ENCODE results near the gene OR9G1. TPM values are rescaled to one million over a fixed set of nuclear protein-coding genes. Genes with fewer than 3 reads are reported as not detected.

OR9G1 gene
- total and polyA plus RNA-seq, 2 of the 8 experiments (the other 6 are each of a cell fraction or from before 2014, with no cell fraction given) = not detected

DNA sequence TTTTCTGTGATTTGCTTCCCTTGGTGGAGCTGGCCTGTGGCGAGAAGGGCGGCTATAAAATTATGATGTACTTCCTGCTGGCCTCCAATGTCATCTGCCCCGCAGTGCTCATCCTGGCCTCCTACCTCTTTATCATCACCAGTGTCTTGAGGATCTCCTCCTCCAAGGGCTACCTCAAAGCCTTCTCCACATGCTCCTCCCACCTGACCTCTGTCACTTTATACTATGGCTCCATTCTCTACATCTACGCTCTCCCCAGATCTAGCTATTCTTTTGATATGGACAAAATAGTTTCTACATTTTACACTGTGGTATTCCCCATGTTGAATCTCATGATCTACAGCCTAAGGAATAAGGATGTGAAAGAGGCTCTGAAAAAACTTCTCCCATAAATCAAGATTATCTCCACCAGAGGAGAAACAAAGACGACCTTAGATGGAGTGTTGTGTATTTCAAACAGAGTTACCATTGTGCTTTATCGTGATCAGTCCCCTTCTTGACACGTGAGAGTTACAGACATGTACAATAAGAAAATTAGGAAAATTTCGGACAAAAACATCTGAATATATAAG is 2.1 kb downstream of the OR9G1 start:
- Histone ChIP-seq H3K9ac (replicated peaks in 1 of 4; ENCODE audit: extremely low read depth in 1 of 4, low read depth in 3 of 4, low read length in 3 of 4) (no peak overlapping the region), H2BK120ac (replicated peaks; ENCODE audit: low read depth, low read length) (no peak overlapping the region), H3K79me1 (ENCODE audit: low read depth, low read length) (no peaks in the 10 kb centered on the region), H3K23ac (ENCODE audit: insufficient read length) (no peak overlapping the region), H2BK15ac (ENCODE audit: low read length) (no peak overlapping the region), H3K79me2 (ENCODE audit: control insufficient read depth in 1 of 2, insufficient read depth in 2 of 2, low read length in 2 of 2) (no peaks in the 10 kb centered on the region), H3K4ac (replicated peaks; ENCODE audit: insufficient read length, low read depth, low read length) (no peak overlapping the region), H2BK5ac (ENCODE audit: low read depth, low read length) (no peak overlapping the region), H3K9me3 (ENCODE audit: insufficient read depth in 2 of 2, low read depth in 1 of 2, low read length in 1 of 2) (no peaks in the 10 kb centered on the region), H3K14ac (ENCODE audit: insufficient read length) (no peak overlapping the region), H4K20me1 (replicated peaks in 1 of 2; ENCODE audit: control insufficient read depth in 1 of 2, insufficient read depth in 2 of 2, low read length in 2 of 2) (no peaks in the 10 kb centered on the region), H3K36me3 (ENCODE audit: control insufficient read depth in 2 of 4, insufficient read depth in 4 of 4, low read length in 3 of 4) (no peaks in the 10 kb centered on the region), H4K5ac (ENCODE audit: insufficient read length, low read depth, low read length) (no peak overlapping the region), H3K56ac (replicated peaks; ENCODE audit: insufficient read length, low read depth, low read length) (no peak overlapping the region), H2BK12ac (ENCODE audit: low read depth, low read length) (no peak overlapping the region), H3K27ac (ENCODE audit: low read depth, low read length) (no peak overlapping the region), H4K91ac (replicated peaks; ENCODE audit: insufficient read length, low read length) (no peak overlapping the region), H2BK20ac (ENCODE audit: low read length) (no peak overlapping the region), H2AFZ (ENCODE audit: low read length) (no peak overlapping the region), H3K4me3 (ENCODE audit: extremely low read depth in 1 of 4, insufficient read depth in 2 of 4, low read depth in 3 of 4, low read length in 4 of 4) (no peak overlapping the region), H3K27me3 (replicated peaks in 1 of 4; ENCODE audit: control insufficient read depth in 3 of 4, extremely low read depth in 1 of 4, insufficient read depth in 3 of 4, low read length in 3 of 4) (no peaks in the 10 kb centered on the region), H3K4me1 (replicated peaks in 1 of 4; ENCODE audit: control insufficient read depth in 3 of 4, insufficient read depth in 4 of 4, low read length in 3 of 4) (no peaks in the 10 kb centered on the region), H3K18ac (ENCODE audit: extremely low read depth, low read length) (no peak overlapping the region), H2AK5ac (ENCODE audit: low read depth, low read length) (no peak overlapping the region), H4K8ac (ENCODE audit: extremely low read depth, insufficient read depth, low read length) (no peak overlapping the region), H3K4me2 (ENCODE audit: insufficient read depth in 1 of 2, low read depth in 2 of 2, low read length in 2 of 2) (no peak overlapping the region), H3K23me2 (ENCODE audit: low read depth, low read length) (no peaks in the 10 kb centered on the region)
- FAIRE-seq (no peak), DNase-seq (ENCODE audit: low read depth in 1 of 2, low spot score in 2 of 2) (no peak)
- TF ChIP-seq FOSL1 (IDR thresholded peaks at IDR 0.05; ENCODE audit: insufficient read depth, low read depth, low read length) = no peak
- no peak for TF ChIP-seq CREB1 (IDR thresholded peaks at IDR 0.05)
- no peak for TF ChIP-seq TBP (IDR thresholded peaks at IDR 0.05; ENCODE audit: low read depth, low read length)
- no peak for TF ChIP-seq CBX8 (IDR thresholded peaks at IDR 0.05; ENCODE audit: borderline replicate concordance, low read depth, low read length)
- TF ChIP-seq PHF8 (conservative IDR thresholded peaks at IDR 0.05; ENCODE audit: low read depth, low read length) = no peak
- TF ChIP-seq RFX5 (IDR thresholded peaks at IDR 0.05; ENCODE audit: borderline replicate concordance, low read depth, low read length) = no peak
- TF ChIP-seq EGR1 (IDR thresholded peaks at IDR 0.05; ENCODE audit: borderline replicate concordance, low read depth, low read length) = no peak
- no peak for TF ChIP-seq POU5F1 (IDR thresholded peaks at IDR 0.05; ENCODE audit: low read depth, low read length)
- no peak for TF ChIP-seq TAF1 (IDR thresholded peaks at IDR 0.05; ENCODE audit: low read depth, low read length)
- TF ChIP-seq KDM5A (IDR thresholded peaks at IDR 0.05; ENCODE audit: low read length) = no peak
- TF ChIP-seq GABPA (IDR thresholded peaks at IDR 0.05; ENCODE audit: borderline replicate concordance, insufficient read depth, low read length) = no peak
- WGBS, 2 experiments (ENCODE audit: extremely low coverage in 1 of 2, insufficient coverage in 1 of 2, insufficient read length in 1 of 2, insufficient replicate concordance in 2 of 2, low coverage in 1 of 2, low lambda C conversion rate in 2 of 2, missing lambda C conversion rate in 1 of 2) = 64% methylated on average over 8 of the region's 8 CpGs; no CpG with 5 or more reads in 1 of the 2 experiments
- POLR2A ChIA-PET (ENCODE audit: partially characterized antibody) = no interaction called here
- CTCF ChIA-PET (ENCODE audit: partially characterized antibody) = interaction anchor here (0.6 to 1.6 kb wide), 3 partner anchors 22 to 77 kb away, joined by 3 to 6 read pairs (median 3); no protein-coding TSS in a partner anchor

Measured in H1 (cell line).